Stimulated activated naive CD8-positive, alpha-beta T cell treated with anti-CD3 and anti-CD28 coated beads, Interleukin-15, Interleukin-2, amounts not matched to agents 100 ng/mL and 50 ng/mL, for 24 hours (primary cell): Measurements from ENCODE around the gene FAM229A.
"Not testable (repeated sequence)": the region's sequence is repeated elsewhere in the genome, so short reads cannot be mapped to it uniquely, and the experiment has no call there.

Source experiments
- H3K27ac Mint-ChIP-seq: one replicate; pipeline ENCODE4 v1.8.0; 2021; ENCODE audit warnings: mild to moderate bottlenecking, mixed read lengths
- H3K27me3 Mint-ChIP-seq: one replicate; pipeline ENCODE4 v1.8.0; 2021; ENCODE audit warnings: mixed read lengths
- H3K36me3 Mint-ChIP-seq: one replicate; pipeline ENCODE4 v1.8.0; 2021; ENCODE audit warnings: low read depth, mixed read lengths
- H3K4me1 Mint-ChIP-seq: one replicate; pipeline ENCODE4 v1.8.0; 2021; ENCODE audit warnings: low read depth, mixed read lengths
- H3K4me3 Mint-ChIP-seq: one replicate; pipeline ENCODE4 v1.8.0; 2021; ENCODE audit warnings: mild to moderate bottlenecking, mixed read lengths
- H3K9me3 Mint-ChIP-seq: one replicate; pipeline ENCODE4 v1.8.0; 2021; ENCODE audit warnings: mixed read lengths

FAM229A gene, protein sequence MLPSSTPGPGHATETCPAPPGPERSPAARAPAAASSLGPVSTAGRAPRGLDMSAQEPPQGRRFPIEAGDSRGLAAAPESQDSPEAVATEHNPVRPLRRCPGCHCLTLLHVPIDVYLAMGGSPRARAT

DNA sequence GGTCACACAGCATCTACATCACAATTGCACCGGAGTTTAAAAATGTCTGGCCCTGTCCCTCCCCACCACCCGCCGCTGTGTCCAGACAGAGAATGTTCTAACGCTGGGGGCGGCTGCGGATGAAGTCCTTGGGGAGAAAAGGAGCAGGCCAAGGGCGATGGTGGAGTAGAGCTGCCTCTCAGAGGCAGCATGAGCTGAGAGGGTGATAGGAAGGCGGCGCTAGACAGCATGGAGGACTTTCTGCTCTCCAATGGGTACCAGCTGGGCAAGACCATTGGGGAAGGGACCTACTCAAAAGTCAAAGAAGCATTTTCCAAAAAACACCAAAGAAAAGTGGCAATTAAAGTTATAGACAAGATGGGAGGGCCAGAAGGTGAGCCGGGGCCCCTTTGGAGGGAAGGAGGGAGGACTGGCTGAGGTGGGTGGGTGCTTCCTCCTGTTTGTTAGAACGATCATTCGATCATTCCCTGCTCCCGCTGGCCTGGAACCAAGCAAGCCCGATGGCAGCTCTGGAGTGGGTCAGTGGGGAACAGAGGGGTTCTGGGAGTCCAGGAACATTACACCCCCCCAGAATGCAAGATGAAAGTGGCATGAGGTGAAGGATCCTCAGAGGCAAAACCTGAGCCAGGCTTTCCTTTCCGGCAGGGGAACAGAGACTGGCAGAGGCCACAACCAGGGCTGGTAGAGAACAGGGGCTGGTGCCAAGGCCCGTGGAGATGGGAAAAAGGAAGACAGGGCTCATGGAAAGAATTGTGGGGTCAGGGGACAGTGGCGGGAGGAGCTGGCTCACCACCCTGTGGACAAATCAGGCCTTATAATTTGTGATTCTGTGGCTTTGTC lies at the start of gene FAM229A, which contains the start of gene TSSK3:
Gene FAM229A, minus strand, starts transcription at position 12 of the 840 bp plus-strand sequence. CDS start 394 bp downstream, outside the sequence.
Gene TSSK3, plus strand, starts transcription at position 66 of the 840 bp plus-strand sequence. Its CDS starts 163 bp downstream, at position 229.
- H3K9me3 Mint-ChIP-seq, result no peaks in the 10 kb centered on the region
- H3K36me3 Mint-ChIP-seq, result peaks cover 18% of the 10 kb centered on the region
- H3K4me1 Mint-ChIP-seq, result peaks cover 24% of the 10 kb centered on the region
- H3K27ac Mint-ChIP-seq, result no peak within 1 kb of the TSS
- no peak within 1 kb of the TSS for H3K4me3 Mint-ChIP-seq
- no peaks in the 10 kb centered on the region for H3K27me3 Mint-ChIP-seq

DNA sequence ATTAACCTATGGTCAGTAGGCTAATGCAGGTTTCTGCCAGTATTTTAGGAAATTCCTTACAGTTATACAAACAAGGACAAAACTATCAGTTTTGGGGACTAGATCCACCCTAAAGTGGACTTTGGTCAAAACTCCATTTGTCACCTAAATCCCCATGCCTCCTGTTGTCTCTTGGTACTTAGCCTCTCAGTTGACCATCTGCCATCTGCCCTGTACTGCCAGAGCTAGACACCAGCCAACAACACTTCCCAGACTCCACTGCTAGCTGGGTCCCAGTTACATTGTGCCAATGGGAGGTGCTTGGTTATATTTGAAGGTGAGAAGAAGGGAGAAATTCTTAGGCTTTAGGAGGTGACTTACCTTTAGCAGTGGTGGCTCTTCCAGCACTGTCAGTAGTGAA lies 49.0 kb upstream of the FAM229A start:
- H3K4me1 Mint-ChIP-seq, result no peaks in the 10 kb centered on the region
- no peaks in the 10 kb centered on the region for H3K36me3 Mint-ChIP-seq
- H3K4me3 Mint-ChIP-seq, result no peak overlapping the region
- H3K9me3 Mint-ChIP-seq, result no peaks in the 10 kb centered on the region
- no peak overlapping the region for H3K27ac Mint-ChIP-seq
- H3K27me3 Mint-ChIP-seq, result peaks cover 10% of the 10 kb centered on the region

DNA sequence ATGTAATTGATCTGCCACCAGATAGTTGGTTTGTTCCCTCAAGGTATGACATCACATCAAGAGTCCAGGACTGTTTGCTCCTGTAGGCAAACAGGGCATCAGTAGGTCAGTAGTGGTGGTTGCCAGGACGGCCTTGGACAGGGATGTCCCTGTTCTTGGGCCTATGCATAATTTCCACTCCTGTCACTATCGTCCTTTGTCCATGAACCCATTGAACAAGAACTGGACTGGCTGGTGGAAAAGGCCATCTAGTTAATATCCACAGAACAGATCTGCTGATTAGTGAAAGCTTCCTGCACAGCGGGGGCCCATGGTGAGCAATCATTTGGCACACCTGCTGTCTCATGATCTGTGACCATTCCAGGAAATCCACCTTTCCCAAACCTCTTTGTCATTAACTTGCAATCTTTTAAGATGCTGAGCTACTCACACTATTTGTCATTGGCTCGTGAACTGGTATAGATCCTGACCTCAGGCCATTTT lies 44.4 kb upstream of the FAM229A start:
- H3K4me1 Mint-ChIP-seq, result no peaks in the 10 kb centered on the region
- H3K27me3 Mint-ChIP-seq, result peaks cover 2% of the 10 kb centered on the region
- no peaks in the 10 kb centered on the region for H3K9me3 Mint-ChIP-seq
- no peak overlapping the region for H3K27ac Mint-ChIP-seq
- H3K36me3 Mint-ChIP-seq, result no peaks in the 10 kb centered on the region
- no peak overlapping the region for H3K4me3 Mint-ChIP-seq

DNA sequence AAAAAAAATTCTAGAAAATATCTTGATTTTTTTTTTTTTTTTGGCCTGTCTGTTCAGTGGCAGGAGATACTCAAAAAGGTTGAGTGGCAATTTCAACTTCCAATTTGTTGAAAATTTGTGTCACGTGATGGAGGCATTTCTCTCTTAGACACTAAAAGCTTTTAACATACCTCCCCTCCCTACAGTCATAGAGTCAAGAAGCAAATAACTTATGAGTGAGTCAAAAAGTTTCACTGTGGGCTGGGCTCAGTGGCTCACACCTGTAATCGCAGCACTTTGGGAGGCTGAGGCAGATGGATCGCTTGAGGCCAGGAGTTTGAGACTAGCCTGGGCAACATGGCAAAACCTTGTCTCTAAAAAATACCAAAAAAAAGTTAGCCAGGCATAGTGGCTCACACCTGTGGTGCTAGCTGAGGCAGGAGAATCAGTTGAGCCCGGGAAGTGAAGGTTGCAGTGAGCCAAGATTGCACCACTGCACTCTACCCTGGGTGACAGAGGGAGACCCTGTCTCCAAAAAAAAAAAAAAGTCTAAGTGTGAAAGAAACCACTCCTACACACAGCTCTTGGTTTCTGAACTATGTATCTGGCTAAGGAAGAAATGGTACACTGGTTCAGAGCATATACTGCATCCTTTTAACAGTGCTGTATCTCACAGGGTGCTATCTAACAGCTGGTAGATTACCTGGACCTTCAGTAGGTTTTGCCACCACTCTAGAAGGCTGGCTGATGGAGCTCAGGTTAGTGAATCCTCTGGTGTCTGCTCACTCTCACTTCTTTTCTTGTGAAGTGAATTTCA lies 43.6 kb upstream of the FAM229A start:
- Mint-ChIP-seq H3K4me3 (no peak overlapping the region), H3K27me3 (no peaks in the 10 kb centered on the region), H3K36me3 (no peaks in the 10 kb centered on the region), H3K27ac (no peak overlapping the region), H3K9me3 (no peaks in the 10 kb centered on the region), H3K4me1 (no peaks in the 10 kb centered on the region)

DNA sequence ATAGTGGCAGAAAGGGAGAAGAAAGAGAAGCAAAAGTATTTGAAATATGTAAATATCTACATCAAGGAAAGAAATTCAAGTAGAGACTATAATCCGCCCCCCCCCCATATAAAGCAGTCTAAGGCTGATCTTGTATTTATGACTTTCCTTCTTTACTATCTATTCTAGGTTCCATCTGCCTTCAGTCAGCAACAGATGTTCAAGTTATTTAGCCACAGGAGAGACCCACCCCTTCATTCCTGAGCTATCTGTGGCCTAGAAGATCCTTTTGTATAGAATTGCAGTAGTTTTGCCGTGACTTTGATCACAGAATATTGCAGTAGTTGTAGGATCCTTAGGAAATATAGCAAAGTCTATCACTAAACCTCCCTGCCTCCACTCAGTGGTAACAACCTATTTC lies 42.7 kb upstream of the FAM229A start:
- no peaks in the 10 kb centered on the region for H3K9me3 Mint-ChIP-seq
- H3K4me1 Mint-ChIP-seq, result no peaks in the 10 kb centered on the region
- no peaks in the 10 kb centered on the region for H3K36me3 Mint-ChIP-seq
- H3K4me3 Mint-ChIP-seq, result no peak overlapping the region
- H3K27ac Mint-ChIP-seq, result no peak overlapping the region
- H3K27me3 Mint-ChIP-seq, result no peaks in the 10 kb centered on the region

DNA sequence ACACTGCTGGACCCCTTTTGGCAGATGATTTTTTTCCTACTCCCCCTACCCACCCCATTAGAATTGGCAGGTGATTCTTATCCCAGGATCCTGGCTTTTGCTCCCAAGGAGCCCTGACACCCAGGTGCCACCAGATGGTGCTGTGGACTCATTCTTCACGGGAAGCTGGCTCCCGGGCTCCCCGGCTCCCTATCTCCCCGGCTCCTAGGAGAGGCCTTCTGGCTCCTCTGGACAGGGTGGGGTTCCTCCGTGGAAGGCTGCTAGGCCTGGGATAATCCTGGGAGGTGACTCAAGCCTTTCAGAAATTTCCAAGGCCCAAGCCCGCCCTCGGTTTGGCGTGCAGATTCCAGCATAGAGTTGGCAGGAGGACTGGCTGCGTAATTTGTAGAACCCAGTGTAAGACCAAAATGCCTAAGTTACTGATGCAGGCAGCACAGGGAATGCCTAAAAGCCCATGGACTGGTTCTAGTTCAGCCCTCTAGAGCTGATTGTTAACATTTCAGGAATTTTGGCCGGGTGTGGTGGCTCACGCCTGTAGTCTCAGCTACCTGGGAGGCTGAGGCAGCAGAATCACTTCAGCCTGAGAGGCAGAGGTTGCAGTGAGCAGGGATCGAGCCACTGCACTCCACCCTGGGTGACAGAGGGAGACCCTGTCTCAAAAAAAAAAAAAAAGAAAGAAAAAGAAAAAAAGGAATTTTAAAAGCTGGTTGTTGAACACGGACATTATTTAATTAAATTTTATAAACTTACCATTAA lies 38.8 kb upstream of the FAM229A start:
- Mint-ChIP-seq H3K27ac (no peak overlapping the region), H3K36me3 (no peaks in the 10 kb centered on the region), H3K4me1 (no peaks in the 10 kb centered on the region), H3K27me3 (no peaks in the 10 kb centered on the region), H3K9me3 (no peaks in the 10 kb centered on the region), H3K4me3 (no peak overlapping the region)

DNA sequence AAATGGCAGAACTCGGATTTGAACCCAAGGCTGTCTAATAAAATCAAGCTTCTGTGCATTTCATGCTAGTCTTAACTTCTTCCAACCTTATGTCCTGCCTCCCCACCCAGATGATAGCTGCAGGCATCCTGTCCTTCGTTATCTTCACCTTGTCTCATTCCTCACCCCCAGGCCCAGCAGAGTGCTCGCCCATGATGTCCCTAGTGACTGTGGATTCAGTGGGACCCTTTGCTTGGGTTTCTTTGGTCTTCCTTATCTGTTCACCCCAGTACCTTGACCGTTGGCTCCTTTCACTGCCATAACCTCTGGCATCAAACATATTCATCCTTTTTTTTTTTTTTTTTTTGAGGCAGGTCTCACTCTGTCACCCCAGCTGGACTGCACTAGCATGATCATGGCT lies 37.6 kb upstream of the FAM229A start:
- H3K27ac Mint-ChIP-seq, result no peak overlapping the region
- peaks cover 4% of the 10 kb centered on the region for H3K4me1 Mint-ChIP-seq
- H3K9me3 Mint-ChIP-seq, result no peaks in the 10 kb centered on the region
- no peaks in the 10 kb centered on the region for H3K27me3 Mint-ChIP-seq
- no peaks in the 10 kb centered on the region for H3K36me3 Mint-ChIP-seq
- no peak overlapping the region for H3K4me3 Mint-ChIP-seq

DNA sequence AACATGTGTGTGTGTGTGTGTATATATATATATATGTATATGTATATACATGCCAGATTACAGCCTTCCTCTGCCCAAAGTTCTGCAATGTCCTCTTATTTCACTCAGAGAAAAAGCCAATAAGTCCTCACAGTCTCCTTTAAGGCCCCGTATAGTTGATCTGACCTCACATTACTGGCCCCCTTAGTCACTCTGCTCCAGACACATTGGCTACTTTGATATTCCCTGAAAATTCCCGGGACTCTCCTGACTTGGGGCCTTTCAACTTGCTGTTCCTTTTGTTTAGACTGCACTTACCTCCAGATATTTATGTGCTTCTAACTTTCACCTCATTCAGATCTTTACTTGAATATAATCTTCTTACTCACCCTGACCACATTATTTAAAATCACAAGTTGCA lies 36.1 kb upstream of the FAM229A start:
- no peak overlapping the region for H3K4me3 Mint-ChIP-seq
- peaks cover 14% of the 10 kb centered on the region for H3K4me1 Mint-ChIP-seq
- H3K27me3 Mint-ChIP-seq, result no peaks in the 10 kb centered on the region
- H3K9me3 Mint-ChIP-seq, result no peaks in the 10 kb centered on the region
- no peak overlapping the region for H3K27ac Mint-ChIP-seq
- H3K36me3 Mint-ChIP-seq, result peaks cover 3% of the 10 kb centered on the region

DNA sequence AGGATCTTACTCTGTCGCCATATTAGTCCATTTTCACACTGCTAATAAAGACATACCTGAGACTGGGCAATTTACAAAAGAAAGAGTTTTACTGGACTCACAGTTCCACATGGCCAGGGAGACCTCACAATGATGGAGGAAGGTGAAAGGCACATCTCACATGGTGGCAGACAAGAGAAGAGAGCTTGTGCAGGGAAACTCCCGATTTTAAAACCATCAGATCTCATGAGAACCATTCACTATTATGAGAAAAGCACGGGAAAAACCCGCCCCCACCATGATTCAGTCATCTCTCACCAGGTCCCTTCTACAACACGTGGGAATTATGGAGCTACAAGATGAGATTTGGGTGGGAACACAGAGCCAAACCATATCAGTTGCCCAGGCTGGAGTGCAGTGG lies 34.2 kb upstream of the FAM229A start:
- H3K27me3 Mint-ChIP-seq, H3K27ac Mint-ChIP-seq: not testable (repeated sequence)

DNA sequence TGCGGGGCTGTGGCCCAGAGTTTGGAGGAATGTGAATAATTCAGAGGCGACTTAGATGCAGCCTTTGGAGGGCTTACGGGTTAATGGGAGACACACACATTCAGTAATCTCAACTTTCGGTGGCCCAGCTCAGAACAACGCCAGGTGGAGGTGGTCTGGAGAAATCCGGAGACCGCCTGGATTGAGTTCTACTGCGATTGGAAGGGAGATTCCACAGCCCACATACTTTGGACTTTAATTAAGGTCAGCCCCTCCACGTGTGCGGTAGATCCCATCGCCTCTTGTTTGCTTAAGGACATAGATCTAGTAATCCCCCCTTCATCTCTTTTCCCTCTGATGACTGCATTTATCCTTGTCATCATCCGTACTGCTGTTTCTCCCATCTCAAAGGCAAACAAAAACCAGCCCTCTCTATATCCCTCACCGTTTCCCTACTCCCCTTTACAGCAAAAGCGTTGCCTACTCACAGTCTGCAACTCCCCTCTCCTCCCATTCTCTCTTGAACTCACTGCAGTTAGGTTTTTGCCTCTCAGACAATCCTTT lies 32.7 kb upstream of the FAM229A start:
- H3K36me3 Mint-ChIP-seq, result peaks cover 3% of the 10 kb centered on the region
- H3K27me3 Mint-ChIP-seq, result no peaks in the 10 kb centered on the region
- no peaks in the 10 kb centered on the region for H3K9me3 Mint-ChIP-seq
- H3K27ac Mint-ChIP-seq, result peak overlapping the region; percentile 96
- H3K4me1 Mint-ChIP-seq, result peaks cover 27% of the 10 kb centered on the region
- peak overlapping the region; percentile 98 for H3K4me3 Mint-ChIP-seq

More for the DNA sequence above, 34.2 kb upstream of the FAM229A start:
- not testable (repeated sequence) for H3K4me3 Mint-ChIP-seq, H3K9me3 Mint-ChIP-seq, H3K36me3 Mint-ChIP-seq
- peaks cover 27% of the 10 kb centered on the region for H3K4me1 Mint-ChIP-seq

DNA sequence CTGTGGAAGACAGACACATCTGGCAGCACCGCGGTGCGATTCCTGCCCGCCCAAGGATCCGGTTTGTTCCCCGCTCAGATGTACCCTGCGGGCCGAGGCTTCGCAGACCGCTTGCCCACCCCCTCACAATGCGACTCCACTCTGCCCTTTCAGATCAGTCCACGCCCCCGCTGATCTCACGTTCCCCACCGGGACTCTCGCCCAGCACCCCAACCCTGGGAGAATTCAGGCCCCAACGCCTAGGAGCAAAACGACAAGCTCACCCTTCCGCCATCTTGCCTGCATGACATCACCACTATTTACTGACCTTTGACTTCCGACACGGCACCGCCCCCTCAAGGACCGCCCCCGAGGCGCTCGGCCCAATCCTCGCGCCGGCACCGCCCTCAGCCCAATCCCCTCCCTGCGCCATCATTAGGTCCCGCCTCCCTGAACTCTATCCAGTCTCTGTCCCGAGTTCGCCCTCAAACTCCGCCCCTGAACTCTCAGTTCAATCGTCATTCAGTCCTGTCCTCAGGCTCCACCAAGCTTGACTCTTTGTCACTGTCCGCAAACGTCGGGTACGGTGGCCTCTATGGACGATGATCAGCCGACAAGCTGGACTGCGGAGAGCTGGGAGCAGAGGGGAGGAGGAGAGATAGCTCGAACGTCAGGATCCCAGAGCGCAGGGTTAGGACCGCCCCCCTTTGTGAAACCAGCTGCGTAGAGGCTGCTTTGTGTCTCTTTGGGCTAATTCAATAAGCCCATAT lies 32.0 kb upstream of the FAM229A start, which contains the start of gene BSDC1:
Gene BSDC1, minus strand, starts transcription at position 301 of the 749 bp plus-strand sequence. Its CDS starts 27 bp downstream, at position 274.
- Mint-ChIP-seq H3K36me3 (peaks cover 3% of the 10 kb centered on the region), H3K27ac (peak within 1 kb of the TSS; percentile 96), H3K27me3 (no peaks in the 10 kb centered on the region), H3K4me3 (peak within 1 kb of the TSS; percentile 98), H3K9me3 (no peaks in the 10 kb centered on the region), H3K4me1 (peaks cover 27% of the 10 kb centered on the region)

DNA sequence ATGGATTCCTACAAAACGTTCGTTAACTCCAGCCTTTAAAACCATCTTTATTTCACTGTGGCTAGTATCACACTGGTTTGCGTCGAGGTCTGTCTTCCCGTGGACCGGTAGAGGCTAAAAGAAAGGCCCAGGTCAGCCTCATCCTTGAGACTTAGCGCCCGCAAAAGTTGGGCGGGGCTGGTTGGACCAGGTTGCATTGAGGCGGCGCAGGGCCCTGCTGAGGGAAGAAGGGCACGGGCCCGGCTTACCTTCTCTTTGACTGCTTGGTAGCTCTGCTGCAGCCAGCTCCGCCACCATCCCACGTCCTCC lies 31.5 kb upstream of the FAM229A start:
- H3K4me1 Mint-ChIP-seq, result peaks cover 27% of the 10 kb centered on the region
- no peaks in the 10 kb centered on the region for H3K27me3 Mint-ChIP-seq
- peak overlapping the region; percentile 98 for H3K4me3 Mint-ChIP-seq
- no peaks in the 10 kb centered on the region for H3K9me3 Mint-ChIP-seq
- H3K27ac Mint-ChIP-seq, result peak overlapping the region; percentile 96
- H3K36me3 Mint-ChIP-seq, result peaks cover 3% of the 10 kb centered on the region

DNA sequence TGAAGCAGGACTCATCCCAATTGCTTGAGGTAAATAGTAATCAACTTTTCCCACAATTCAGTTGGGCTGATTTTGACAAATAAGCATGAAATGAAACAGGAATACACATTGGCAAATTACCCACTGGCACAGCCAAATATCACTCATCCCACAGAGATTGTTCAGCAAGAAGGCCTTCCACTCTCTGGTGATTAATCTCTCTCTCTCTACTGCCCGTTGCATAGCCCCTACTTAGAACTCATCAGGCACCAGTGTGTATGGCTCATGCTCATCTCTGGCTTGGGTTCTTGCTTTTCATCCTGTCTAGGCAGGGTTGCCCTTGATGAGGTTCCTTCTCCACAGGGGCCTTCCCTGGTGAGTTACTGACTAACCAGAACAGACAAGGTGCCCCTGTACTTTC lies 30.9 kb upstream of the FAM229A start:
- H3K4me1 Mint-ChIP-seq, result peaks cover 27% of the 10 kb centered on the region
- H3K4me3 Mint-ChIP-seq, result peak overlapping the region; percentile 98
- H3K27ac Mint-ChIP-seq, result peak overlapping the region; percentile 96
- no peaks in the 10 kb centered on the region for H3K9me3 Mint-ChIP-seq
- H3K36me3 Mint-ChIP-seq, result peaks cover 3% of the 10 kb centered on the region
- H3K27me3 Mint-ChIP-seq, result no peaks in the 10 kb centered on the region

DNA sequence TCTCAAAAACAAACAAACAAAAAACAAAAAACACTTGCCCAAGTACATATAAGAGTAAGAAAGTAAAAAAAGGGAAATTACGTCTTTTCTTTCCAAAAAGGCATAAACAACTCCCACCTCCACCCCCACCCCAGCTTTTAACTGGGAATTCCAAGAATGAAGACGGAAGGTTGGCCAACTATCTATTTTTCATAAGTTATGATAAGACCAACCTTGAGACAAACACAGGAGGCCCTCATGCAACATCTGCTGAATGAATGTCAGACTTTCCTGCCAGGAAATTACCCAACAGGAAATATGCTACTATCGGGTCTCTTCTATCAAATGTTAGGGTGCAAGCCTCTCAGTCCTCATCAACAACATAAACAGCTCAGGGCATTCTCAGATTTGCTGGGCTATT lies 30.0 kb upstream of the FAM229A start:
- H3K4me3 Mint-ChIP-seq, result no peak overlapping the region
- H3K4me1 Mint-ChIP-seq, result peaks cover 27% of the 10 kb centered on the region
- H3K27me3 Mint-ChIP-seq, result no peaks in the 10 kb centered on the region
- H3K9me3 Mint-ChIP-seq, result no peaks in the 10 kb centered on the region
- peak overlapping the region; percentile 75 for H3K27ac Mint-ChIP-seq
- H3K36me3 Mint-ChIP-seq, result peaks cover 3% of the 10 kb centered on the region
